ENCODE data around the gene SGIP1. TPM values are rescaled to one million over a fixed set of nuclear protein-coding genes. Genes with fewer than 3 reads are reported as not detected.

Gene SGIP1
- total RNA-seq, 2 experiments from 2014 or later: not detected

DNA sequence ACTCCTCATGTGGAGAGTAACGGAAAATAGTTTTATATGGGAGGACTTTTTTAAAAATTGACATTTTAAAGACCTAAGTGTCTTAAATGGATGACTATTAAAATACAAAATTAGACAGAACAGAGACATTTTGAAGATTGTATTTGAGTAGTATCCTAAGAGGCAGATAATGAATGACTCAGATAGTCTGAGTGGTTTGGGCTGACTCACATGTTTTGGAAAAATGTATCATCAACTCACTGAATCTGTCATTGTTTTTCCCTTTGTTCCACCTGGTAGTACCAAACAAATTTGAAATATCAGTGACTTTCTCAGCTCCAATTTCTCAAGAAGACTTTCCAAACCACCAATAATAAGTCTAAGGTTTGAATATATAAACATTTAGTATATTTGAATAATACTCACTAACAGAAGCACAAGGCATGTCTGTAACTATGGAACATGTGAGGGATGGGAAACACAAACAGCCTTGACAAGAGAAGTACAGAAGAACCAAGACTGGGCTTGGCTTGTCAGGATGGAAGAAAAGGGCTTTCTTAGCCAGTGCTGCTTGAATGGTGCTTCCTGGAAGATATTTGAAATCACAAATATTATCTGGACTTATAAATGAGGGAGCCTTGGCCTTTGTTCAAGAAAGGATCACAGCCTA lies 90.6 kb downstream of the SGIP1 start:
- Mint-ChIP-seq H3K9me3 (ENCODE audit: insufficient read depth) (no peaks in the 10 kb centered on the region), H3K4me3 (no peak overlapping the region), H3K27ac (no peak overlapping the region), H3K4me1 (ENCODE audit: low read depth) (no peaks in the 10 kb centered on the region), H3K27me3 (ENCODE audit: low read depth) (no peaks in the 10 kb centered on the region), H3K36me3 (ENCODE audit: low read depth) (no peaks in the 10 kb centered on the region)
- ATAC-seq (no peak), DNase-seq (no peak)
- CTCF ChIA-PET: no interaction called here
- POLR2A ChIA-PET: no interaction called here

- Mint-ChIP-seq H3K4me3 (no peak overlapping the region), H3K9me3 (ENCODE audit: insufficient read depth) (no peaks in the 10 kb centered on the region), H3K27me3 (ENCODE audit: low read depth) (no peaks in the 10 kb centered on the region), H3K4me1 (ENCODE audit: low read depth) (no peaks in the 10 kb centered on the region), H3K27ac (no peak overlapping the region), H3K36me3 (ENCODE audit: low read depth) (no peaks in the 10 kb centered on the region)
- CTCF ChIA-PET: no interaction called here
- no peak for DNase-seq
- POLR2A ChIA-PET: no interaction called here
- ATAC-seq: no peak
Measured at GRCh38 chr1:66626261-66626660, 92.3 kb downstream of the SGIP1 start.

DNA sequence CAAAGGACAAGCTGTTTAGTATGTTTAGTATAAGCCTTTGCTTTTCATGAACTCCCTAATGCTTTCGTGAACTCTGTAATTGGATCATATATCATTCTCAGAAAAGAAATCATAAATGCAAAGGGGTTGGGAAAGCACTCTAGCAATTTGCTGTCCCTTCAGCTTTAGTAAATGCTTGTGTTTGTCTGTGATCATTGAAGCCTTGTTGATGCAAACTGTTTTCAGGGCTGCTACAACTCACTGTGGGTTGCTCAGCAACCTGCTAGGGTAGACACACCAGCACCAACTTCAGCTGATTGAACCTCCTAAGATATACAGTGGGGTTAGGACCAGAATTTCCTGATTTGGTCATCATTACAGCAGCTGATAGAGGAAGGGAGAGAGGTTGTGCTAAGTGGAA lies 95.0 kb downstream of the SGIP1 start:
- H3K36me3 Mint-ChIP-seq (ENCODE audit: low read depth): no peaks in the 10 kb centered on the region
- no peaks in the 10 kb centered on the region for H3K4me1 Mint-ChIP-seq (ENCODE audit: low read depth)
- no peak for DNase-seq
- CTCF ChIA-PET: no interaction called here
- no peak overlapping the region for H3K27ac Mint-ChIP-seq
- H3K4me3 Mint-ChIP-seq: no peak overlapping the region
- no peaks in the 10 kb centered on the region for H3K27me3 Mint-ChIP-seq (ENCODE audit: low read depth)
- ATAC-seq: no peak
- POLR2A ChIA-PET: no interaction called here
- no peaks in the 10 kb centered on the region for H3K9me3 Mint-ChIP-seq (ENCODE audit: insufficient read depth)

DNA sequence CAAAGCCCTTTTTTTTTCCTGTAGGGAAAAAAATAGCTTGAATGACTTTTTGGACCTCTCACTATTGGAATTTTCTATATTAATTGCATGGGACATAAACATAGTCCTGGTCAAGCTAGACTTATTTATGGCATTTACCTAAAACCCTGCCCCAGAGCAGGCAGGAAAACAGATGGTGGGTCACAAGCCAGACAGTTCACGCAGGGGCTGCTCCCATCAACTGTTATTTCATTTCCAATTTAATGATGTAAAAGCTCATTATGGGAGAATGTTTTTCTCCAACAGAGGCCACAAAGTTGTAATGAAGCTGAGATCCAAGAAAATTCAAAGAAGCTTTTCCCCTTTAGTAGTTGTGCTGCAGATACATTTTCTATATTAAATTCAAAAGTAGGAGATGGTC lies 99.2 kb downstream of the SGIP1 start:
- ATAC-seq: no peak
- DNase-seq: no peak
- CTCF ChIA-PET: no interaction called here
- H3K36me3 Mint-ChIP-seq (ENCODE audit: low read depth): no peaks in the 10 kb centered on the region
- H3K4me1 Mint-ChIP-seq (ENCODE audit: low read depth): no peaks in the 10 kb centered on the region
- no peaks in the 10 kb centered on the region for H3K27me3 Mint-ChIP-seq (ENCODE audit: low read depth)
- H3K27ac Mint-ChIP-seq: no peak overlapping the region
- POLR2A ChIA-PET: no interaction called here
- H3K4me3 Mint-ChIP-seq: no peak overlapping the region
- H3K9me3 Mint-ChIP-seq (ENCODE audit: insufficient read depth): no peaks in the 10 kb centered on the region

GRCh38 chr1:66637146-66637545 lies 103.2 kb downstream of the SGIP1 start:
- Mint-ChIP-seq H3K9me3 (ENCODE audit: insufficient read depth) (no peaks in the 10 kb centered on the region), H3K4me1 (ENCODE audit: low read depth) (no peaks in the 10 kb centered on the region), H3K27ac (no peak overlapping the region), H3K4me3 (no peak overlapping the region), H3K36me3 (ENCODE audit: low read depth) (no peaks in the 10 kb centered on the region), H3K27me3 (ENCODE audit: low read depth) (peaks cover 11% of the 10 kb centered on the region)
- ChIA-PET POLR2A (no interaction called here), CTCF (no interaction called here)
- ATAC-seq (no peak), DNase-seq (no peak)

- no peak for DNase-seq
- no peak overlapping the region for H3K27ac Mint-ChIP-seq
- no peaks in the 10 kb centered on the region for H3K9me3 Mint-ChIP-seq (ENCODE audit: insufficient read depth)
- H3K36me3 Mint-ChIP-seq (ENCODE audit: low read depth): no peaks in the 10 kb centered on the region
- ATAC-seq: no peak
- no peak overlapping the region for H3K4me3 Mint-ChIP-seq
- H3K27me3 Mint-ChIP-seq (ENCODE audit: low read depth): peaks cover 11% of the 10 kb centered on the region
- H3K4me1 Mint-ChIP-seq (ENCODE audit: low read depth): no peaks in the 10 kb centered on the region
- ChIA-PET POLR2A (no interaction called here), CTCF (no interaction called here)
Measured at GRCh38 chr1:66641891-66642473, 108.0 kb downstream of the SGIP1 start.

GRCh38 chr1:66642992-66643391 lies 109.0 kb downstream of the SGIP1 start:
- ATAC-seq (no peak), DNase-seq (no peak)
- H3K4me3 Mint-ChIP-seq: no peak overlapping the region
- H3K9me3 Mint-ChIP-seq (ENCODE audit: insufficient read depth): no peaks in the 10 kb centered on the region
- POLR2A ChIA-PET: no interaction called here
- CTCF ChIA-PET: interaction anchor here (1.4 kb wide), 1 partner anchor 83 kb away, joined by 5 read pairs; no protein-coding TSS in a partner anchor
- H3K27me3 Mint-ChIP-seq (ENCODE audit: low read depth): peaks cover 11% of the 10 kb centered on the region
- H3K4me1 Mint-ChIP-seq (ENCODE audit: low read depth): no peaks in the 10 kb centered on the region
- H3K36me3 Mint-ChIP-seq (ENCODE audit: low read depth): no peaks in the 10 kb centered on the region
- no peak overlapping the region for H3K27ac Mint-ChIP-seq

DNA sequence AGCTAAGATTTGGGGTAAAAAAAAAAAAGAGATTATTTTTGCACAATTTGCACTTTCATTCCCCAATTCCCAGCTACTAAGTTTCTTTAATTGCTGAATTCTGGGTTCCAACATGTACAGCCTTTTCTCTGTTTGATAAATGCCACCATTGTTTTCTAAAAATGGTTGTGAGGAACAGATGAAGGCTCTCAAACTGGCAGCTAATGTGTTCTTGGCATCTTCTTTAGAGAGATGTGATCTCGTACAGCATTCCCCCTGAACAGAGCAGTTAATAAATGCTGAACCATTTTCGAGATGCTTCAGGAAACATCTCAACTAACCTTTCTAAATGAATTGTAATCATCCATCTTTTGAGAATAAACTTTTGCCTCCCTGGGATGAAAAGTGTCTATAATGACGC lies 110.4 kb downstream of the SGIP1 start:
- POLR2A ChIA-PET: no interaction called here
- CTCF ChIA-PET: interaction anchor here (1.4 kb wide), 1 partner anchor 82 kb away, joined by 5 read pairs; no protein-coding TSS in a partner anchor
- DNase-seq (no peak), ATAC-seq (no peak)
- H3K27ac Mint-ChIP-seq: no peak overlapping the region
- H3K9me3 Mint-ChIP-seq (ENCODE audit: insufficient read depth): no peaks in the 10 kb centered on the region
- no peaks in the 10 kb centered on the region for H3K4me1 Mint-ChIP-seq (ENCODE audit: low read depth)
- H3K27me3 Mint-ChIP-seq (ENCODE audit: low read depth): peaks cover 11% of the 10 kb centered on the region
- H3K4me3 Mint-ChIP-seq: no peak overlapping the region
- no peaks in the 10 kb centered on the region for H3K36me3 Mint-ChIP-seq (ENCODE audit: low read depth)

GRCh38 chr1:66648901-66649595 lies 115.1 kb downstream of the SGIP1 start:
- CTCF ChIA-PET: no interaction called here
- Mint-ChIP-seq H3K4me1 (ENCODE audit: low read depth) (no peaks in the 10 kb centered on the region), H3K27me3 (ENCODE audit: low read depth) (peaks cover 8% of the 10 kb centered on the region), H3K36me3 (ENCODE audit: low read depth) (no peaks in the 10 kb centered on the region), H3K9me3 (ENCODE audit: insufficient read depth) (no peaks in the 10 kb centered on the region), H3K27ac (no peak overlapping the region), H3K4me3 (no peak overlapping the region)
- POLR2A ChIA-PET: no interaction called here
- ATAC-seq (no peak), DNase-seq (no peak)

DNA sequence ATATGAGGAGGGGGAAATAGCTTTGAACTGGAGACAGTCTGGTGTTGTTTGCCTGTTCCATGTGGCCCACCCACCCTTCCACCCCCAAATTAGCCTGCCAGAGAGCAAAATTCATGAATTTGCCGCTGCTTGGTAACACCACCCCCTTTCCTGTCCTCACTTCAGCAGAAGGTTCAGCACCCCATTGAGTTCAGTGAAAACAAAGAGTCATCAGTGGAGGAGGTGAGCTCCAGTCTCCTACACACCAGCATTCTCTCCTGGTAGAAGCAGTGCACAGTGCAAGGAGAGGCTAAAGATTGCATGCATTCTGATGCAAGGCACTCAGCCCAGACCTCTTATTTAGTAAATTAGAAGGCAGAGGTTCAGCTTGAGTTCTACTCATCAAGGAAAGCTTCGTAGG lies 118.6 kb downstream of the SGIP1 start:
- Mint-ChIP-seq H3K36me3 (ENCODE audit: low read depth) (no peaks in the 10 kb centered on the region), H3K4me1 (ENCODE audit: low read depth) (no peaks in the 10 kb centered on the region), H3K4me3 (no peak overlapping the region), H3K27ac (no peak overlapping the region), H3K27me3 (ENCODE audit: low read depth) (peaks cover 13% of the 10 kb centered on the region), H3K9me3 (ENCODE audit: insufficient read depth) (no peaks in the 10 kb centered on the region)
- ATAC-seq: no peak
- CTCF ChIA-PET: no interaction called here
- DNase-seq: no peak
- POLR2A ChIA-PET: no interaction called here

DNA sequence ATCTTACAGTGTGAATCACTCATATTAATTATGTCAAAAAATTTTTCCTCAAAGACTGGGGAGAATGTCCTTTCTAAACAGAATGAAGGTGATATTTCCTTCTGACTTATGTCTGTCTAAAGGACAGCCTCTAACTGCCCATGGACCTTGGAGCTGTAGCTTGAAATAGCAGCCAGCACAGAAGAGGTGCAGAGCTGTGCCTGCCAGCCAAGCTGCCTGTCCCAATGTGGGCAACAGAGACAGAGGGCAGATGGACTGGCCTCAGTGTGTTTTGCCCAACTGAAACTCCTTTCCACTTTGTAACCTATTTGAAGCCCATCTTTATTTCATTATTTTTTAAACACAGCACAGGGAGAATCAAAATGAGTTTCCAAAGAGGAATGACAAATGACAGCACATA lies 120.7 kb downstream of the SGIP1 start:
- H3K27ac Mint-ChIP-seq: no peak overlapping the region

DNA sequence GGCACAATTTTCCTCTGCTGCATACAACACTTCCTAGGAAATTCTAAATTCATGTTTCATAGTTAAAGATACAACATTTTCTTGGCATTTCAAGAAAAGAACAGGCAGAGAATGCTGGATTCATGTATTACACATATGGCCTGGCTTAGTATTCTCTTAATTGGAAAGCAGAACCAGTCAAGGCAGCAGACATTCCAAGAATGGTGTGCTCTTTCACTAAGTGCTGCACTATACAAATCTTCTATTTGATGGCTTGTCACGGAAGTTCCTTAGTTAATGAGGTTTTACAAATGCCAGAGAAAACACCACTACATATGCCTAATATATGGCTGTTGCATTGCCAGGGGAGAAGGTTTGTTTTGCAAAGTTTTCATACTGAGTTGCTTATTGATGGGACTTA lies 137.5 kb downstream of the SGIP1 start:
- Mint-ChIP-seq H3K36me3 (ENCODE audit: low read depth) (no peaks in the 10 kb centered on the region), H3K27ac (no peak overlapping the region), H3K9me3 (ENCODE audit: insufficient read depth) (no peaks in the 10 kb centered on the region), H3K27me3 (ENCODE audit: low read depth) (peaks cover 3% of the 10 kb centered on the region), H3K4me3 (no peak overlapping the region), H3K4me1 (ENCODE audit: low read depth) (no peaks in the 10 kb centered on the region)
- ChIA-PET POLR2A (no interaction called here), CTCF (no interaction called here)
- DNase-seq (no peak), ATAC-seq (no peak)

More for the DNA sequence above, 120.7 kb downstream of the SGIP1 start:
- Mint-ChIP-seq H3K4me3 (no peak overlapping the region), H3K36me3 (ENCODE audit: low read depth) (no peaks in the 10 kb centered on the region), H3K4me1 (ENCODE audit: low read depth) (no peaks in the 10 kb centered on the region), H3K27me3 (ENCODE audit: low read depth) (peaks cover 13% of the 10 kb centered on the region), H3K9me3 (ENCODE audit: insufficient read depth) (no peaks in the 10 kb centered on the region)
- no peak for ATAC-seq
- no peak for DNase-seq
- POLR2A ChIA-PET: no interaction called here
- CTCF ChIA-PET: no interaction called here

Measured in activated CD8-positive, alpha-beta T cell treated with anti-CD3 and anti-CD28 coated beads, Interleukin-2, amount 10 ng/mL, durations not matched to agents 7 days and 5 days (primary cell).